Esophagus squamous epithelium (tissue), 5 donors: ENCODE data around the gene SLC22A7. TPM values are rescaled to one million over a fixed set of nuclear protein-coding genes. Genes with fewer than 3 reads are reported as not detected.

Source experiments
- DNase-seq: peaks from one replicate; lab custom pipeline; 2025; lab: John Stamatoyannopoulos, UW
- H3K27ac ChIP-seq, 4 donors: fragments of 200-600 bp; sonication (generic); one replicate each; pipeline ENCODE4 v1.5.1; 2016 to 2019; ENCODE audit warnings: mild to moderate bottlenecking in 1 of 4
- H3K27me3 ChIP-seq, 4 donors: fragments of 200-600 bp; sonication (generic); 1 replicate in 3 of 4; 2 replicates in 1 of 4; pipeline versions ENCODE4 v1.5.1 to v1.6.0; 2017 to 2021; ENCODE audit warnings: antibody characterized with exemption in 1 of 4
- H3K36me3 ChIP-seq, 3 donors: fragments of 200-600 bp; sonication (generic); one replicate each; pipeline ENCODE4 v1.5.1; 2016 to 2019
- H3K4me1 ChIP-seq, 3 donors: fragments of 200-600 bp; sonication (generic); one replicate each; pipeline ENCODE4 v1.5.1; 2017 to 2019
- H3K4me3 ChIP-seq, 4 donors: fragments of 200-600 bp; sonication (generic); 1 replicate in 3 of 4; 2 replicates in 1 of 4; pipeline ENCODE4 v1.5.1; 2016 to 2019; ENCODE audit warnings: mild to moderate bottlenecking in 2 of 4, moderate library complexity in 1 of 4
- H3K9me3 ChIP-seq, 3 donors: fragments of 200-600 bp; sonication (generic); one replicate each; pipeline ENCODE4 v1.5.1; 2016 to 2019
- POLR2A ChIP-seq, 4 donors: fragments of 450-650 bp; IDR thresholded peaks; one replicate each; pipeline ENCODE4 v1.6.1; 2017; ENCODE audit warnings: antibody characterized with exemption in 4 of 4, mild to moderate bottlenecking in 4 of 4, moderate library complexity in 3 of 4
- WGBS, 2 donors: methylation state at CpG; one replicate each; pipeline ENCODE4 v1.1.5; 2018; 5-methylcytosine and 5-hydroxymethylcytosine counted together
- intact Hi-C: fragments of 100-400 bp; cut with DNase I; formaldehyde crosslinking; loops from one replicate; pipeline ENCODE4 v1.15.0; 2022
- total RNA-seq, 4 donors: library from RNA; depleted of rRNA; stranded (reverse); fragments of >200 nt; gene quantifications; one replicate each; pipeline ENCODE4 v1.1.0, GENCODE V29; 2016
- TF ChIP-seq, protein P1 (sequence below), 6 experiments: fragments of 450-650 bp in 4 of 6; fragments of 200-600 bp in 2 of 6; sonication (generic) in 2 of 6; IDR thresholded peaks; one replicate each; pipeline ENCODE4 v1.5.1; 2016 to 2019; ENCODE audit warnings: antibody characterized with exemption in 6 of 6, mild to moderate bottlenecking in 4 of 6, moderate library complexity in 4 of 6
- donor health status: DM: yes; HTN: yes; CAD: no.

SLC22A7 gene
- total RNA-seq, 4 donors from 2014 or later, result not detected

DNA sequence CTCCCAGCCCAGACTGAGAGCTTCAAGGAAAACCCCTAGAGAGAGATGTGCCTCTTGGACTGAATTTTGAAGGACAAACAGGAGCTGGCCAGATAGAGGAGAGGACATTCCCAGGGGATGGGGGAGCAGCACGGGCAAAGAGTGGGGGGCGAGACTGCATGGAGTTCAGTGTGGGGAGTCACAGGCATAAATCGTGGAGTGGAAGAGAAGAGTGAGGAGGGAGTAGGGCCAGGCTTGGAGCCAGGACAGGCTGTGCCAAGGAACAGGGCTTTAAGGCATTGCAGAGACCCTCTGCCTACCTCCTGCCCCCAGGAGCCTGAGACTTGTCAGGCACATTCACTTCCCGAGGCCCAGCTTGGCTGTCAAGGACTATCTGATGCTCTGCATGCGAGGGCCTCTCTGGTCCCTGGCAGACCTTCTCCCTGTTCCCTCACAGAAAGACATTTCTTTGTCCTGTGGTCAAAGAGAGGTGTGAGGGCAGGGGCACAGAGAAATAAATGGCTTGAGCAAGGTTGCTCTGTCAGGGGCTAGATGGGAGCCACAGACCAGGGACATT is 5.2 kb upstream of the SLC22A7 start:
- TF ChIP-seq POLR2A (IDR thresholded peaks at IDR 0.05), result no peak
- TF ChIP-seq, protein P1, sequence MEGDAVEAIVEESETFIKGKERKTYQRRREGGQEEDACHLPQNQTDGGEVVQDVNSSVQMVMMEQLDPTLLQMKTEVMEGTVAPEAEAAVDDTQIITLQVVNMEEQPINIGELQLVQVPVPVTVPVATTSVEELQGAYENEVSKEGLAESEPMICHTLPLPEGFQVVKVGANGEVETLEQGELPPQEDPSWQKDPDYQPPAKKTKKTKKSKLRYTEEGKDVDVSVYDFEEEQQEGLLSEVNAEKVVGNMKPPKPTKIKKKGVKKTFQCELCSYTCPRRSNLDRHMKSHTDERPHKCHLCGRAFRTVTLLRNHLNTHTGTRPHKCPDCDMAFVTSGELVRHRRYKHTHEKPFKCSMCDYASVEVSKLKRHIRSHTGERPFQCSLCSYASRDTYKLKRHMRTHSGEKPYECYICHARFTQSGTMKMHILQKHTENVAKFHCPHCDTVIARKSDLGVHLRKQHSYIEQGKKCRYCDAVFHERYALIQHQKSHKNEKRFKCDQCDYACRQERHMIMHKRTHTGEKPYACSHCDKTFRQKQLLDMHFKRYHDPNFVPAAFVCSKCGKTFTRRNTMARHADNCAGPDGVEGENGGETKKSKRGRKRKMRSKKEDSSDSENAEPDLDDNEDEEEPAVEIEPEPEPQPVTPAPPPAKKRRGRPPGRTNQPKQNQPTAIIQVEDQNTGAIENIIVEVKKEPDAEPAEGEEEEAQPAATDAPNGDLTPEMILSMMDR (IDR thresholded peaks at IDR 0.05), result no peak
- no peaks in the 10 kb centered on the region for H3K9me3 ChIP-seq
- H3K4me1 ChIP-seq, result no peaks in the 10 kb centered on the region
- H3K36me3 ChIP-seq, result no peaks in the 10 kb centered on the region
- WGBS, 2 donors, result 77 to 85% methylated on average over 4 of the region's 5 CpGs
- H3K27me3 ChIP-seq, result peaks cover 0 to 14% (median 0%) of the 10 kb centered on the region in 4 donors
- intact Hi-C loops, result no loop called here
- H3K4me3 ChIP-seq, result no peak overlapping the region
- H3K27ac ChIP-seq, result no peak overlapping the region
- no peak for DNase-seq

DNA sequence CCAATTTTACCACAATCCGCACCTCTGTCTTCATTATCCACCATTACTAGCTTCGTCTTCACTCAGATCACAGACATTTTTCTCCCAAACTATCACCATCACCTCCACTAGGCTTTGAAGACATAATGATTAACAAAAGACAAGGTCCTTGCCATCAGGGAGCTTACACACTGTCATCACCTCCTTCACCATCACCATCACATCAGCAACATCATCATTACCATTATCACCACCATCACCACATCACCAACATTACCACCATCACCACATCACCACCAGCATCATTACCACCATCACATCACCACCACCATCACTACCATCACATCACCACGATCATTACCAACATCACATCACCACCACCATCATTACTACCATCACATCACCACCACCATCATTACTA is 4.4 kb upstream of the SLC22A7 start:
- no peak for DNase-seq
- intact Hi-C loops, result no loop called here
- H3K27me3 ChIP-seq, result peaks cover 0 to 23% (median 2%) of the 10 kb centered on the region in 4 donors
- H3K9me3 ChIP-seq, result no peaks in the 10 kb centered on the region
- no peak overlapping the region for H3K27ac ChIP-seq
- no peaks in the 10 kb centered on the region for H3K36me3 ChIP-seq
- no peaks in the 10 kb centered on the region for H3K4me1 ChIP-seq
- TF ChIP-seq POLR2A (IDR thresholded peaks at IDR 0.05), result no peak
- TF ChIP-seq, protein P1 (IDR thresholded peaks at IDR 0.05), result no peak
- H3K4me3 ChIP-seq, result no peak overlapping the region
- WGBS, 2 donors, result 84 to 88% methylated on average over 3 of the region's 3 CpGs

DNA sequence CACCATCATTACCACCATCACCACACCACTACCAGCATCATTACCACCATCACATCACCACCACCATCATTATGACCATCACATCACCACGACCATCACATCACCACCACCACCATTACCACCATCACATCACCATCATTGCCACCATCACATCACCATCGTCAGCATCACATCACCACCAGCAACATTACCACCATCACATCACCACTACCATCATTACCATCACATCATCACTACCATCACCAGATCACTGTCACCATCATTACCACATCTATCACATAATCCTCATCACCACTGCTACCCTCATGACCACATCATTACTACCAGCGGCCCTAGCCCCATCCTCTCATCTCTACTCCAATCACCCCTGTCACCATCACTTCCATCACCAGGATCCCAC is 3.5 kb upstream of the SLC22A7 start:
- Histone ChIP-seq H3K27me3 (peaks cover 0 to 31% (median 2%) of the 10 kb centered on the region in 4 donors), H3K4me1 (no peaks in the 10 kb centered on the region), H3K9me3 (no peaks in the 10 kb centered on the region), H3K27ac (no peak overlapping the region), H3K36me3 (no peaks in the 10 kb centered on the region), H3K4me3 (no peak overlapping the region)
- DNase-seq, result no peak
- intact Hi-C loops, result no loop called here
- TF ChIP-seq, protein P1 (IDR thresholded peaks at IDR 0.05), result no peak
- TF ChIP-seq POLR2A (IDR thresholded peaks at IDR 0.05), result no peak
- 71 to 78% methylated on average over 3 of the region's 3 CpGs for WGBS, 2 donors

DNA sequence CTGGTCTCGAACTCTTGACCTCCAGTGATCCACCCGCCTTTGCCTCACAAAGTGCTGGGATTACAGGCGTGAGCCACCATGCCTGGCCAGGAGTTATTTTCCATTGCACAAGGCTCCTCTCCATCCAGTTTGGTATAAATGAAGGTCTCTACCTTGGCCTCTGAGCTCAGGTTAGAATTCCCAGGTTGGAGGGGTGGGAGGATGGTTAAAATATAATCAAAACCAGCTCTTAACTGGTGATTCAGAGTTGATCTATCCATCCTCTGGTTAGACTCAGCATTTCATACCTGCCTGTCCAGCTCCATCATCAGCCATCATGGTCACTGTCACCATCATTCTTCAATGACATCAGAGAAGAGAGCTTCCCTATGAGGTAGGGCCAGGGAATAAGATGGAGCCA is 2.6 kb upstream of the SLC22A7 start:
- no peaks in the 10 kb centered on the region for H3K36me3 ChIP-seq
- no peaks in the 10 kb centered on the region for H3K9me3 ChIP-seq
- no peak overlapping the region for H3K4me3 ChIP-seq
- H3K27ac ChIP-seq, result no peak overlapping the region
- whole genome bisulfite sequencing, 2 donors, result 83 to 93% methylated on average over 3 of the region's 3 CpGs
- no peaks in the 10 kb centered on the region for H3K4me1 ChIP-seq
- H3K27me3 ChIP-seq, result peaks cover 0 to 40% (median 2%) of the 10 kb centered on the region in 4 donors
- DNase-seq, result no peak
- intact Hi-C loops, result no loop called here
- no peak for TF ChIP-seq POLR2A (IDR thresholded peaks at IDR 0.05)
- TF ChIP-seq, protein P1 (IDR thresholded peaks at IDR 0.05), result no peak

DNA sequence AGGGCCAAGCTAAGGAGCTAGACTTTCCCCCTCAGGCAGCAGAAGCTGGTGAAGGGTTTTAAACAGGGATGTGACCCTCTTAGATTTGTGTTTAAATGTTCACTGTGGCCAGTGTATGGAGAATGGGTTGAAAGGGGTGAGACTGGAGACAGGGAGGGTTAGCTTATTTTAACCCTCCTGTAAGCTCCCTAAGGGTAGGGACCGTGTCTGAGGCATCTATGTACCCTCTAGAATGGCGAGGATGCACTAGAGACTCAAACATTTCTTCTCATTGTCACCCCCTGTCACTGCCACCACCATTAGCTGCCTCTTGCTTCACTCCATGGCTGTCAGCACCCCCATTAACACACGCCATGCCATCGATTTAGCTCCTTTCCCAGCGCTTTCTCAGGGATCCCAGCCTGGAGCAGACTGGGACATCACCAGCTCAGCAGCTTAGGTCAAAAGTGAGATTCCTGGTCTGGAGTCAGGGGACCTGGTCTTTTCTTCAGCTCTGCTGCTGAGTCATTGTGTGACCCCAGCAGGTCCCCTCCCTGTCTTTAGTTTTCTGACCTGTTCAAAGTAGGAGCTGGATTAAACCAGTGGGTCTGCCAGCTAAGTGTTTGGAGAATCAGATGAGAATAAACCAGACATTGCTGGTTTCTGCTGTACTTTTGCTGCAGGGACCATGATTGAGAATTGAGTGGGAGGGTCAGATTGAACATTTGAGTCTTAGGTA is 1.1 kb upstream of the SLC22A7 start:
- 74 to 79% methylated on average over 5 of the region's 5 CpGs for WGBS, 2 donors
- TF ChIP-seq, protein P1 (IDR thresholded peaks at IDR 0.05), result no peak
- TF ChIP-seq POLR2A (IDR thresholded peaks at IDR 0.05), result no peak

More for the DNA sequence above, 1.1 kb upstream of the SLC22A7 start:
- Histone ChIP-seq H3K4me3 (no peak overlapping the region), H3K27me3 (peaks cover 0 to 52% (median 2%) of the 10 kb centered on the region in 4 donors), H3K36me3 (no peaks in the 10 kb centered on the region), H3K27ac (no peak overlapping the region), H3K9me3 (no peaks in the 10 kb centered on the region), H3K4me1 (no peaks in the 10 kb centered on the region)
- intact Hi-C loops, result no loop called here
- no peak for DNase-seq
